OCI-LY3 (cell line): Measurements from ENCODE around the gene GRK1.

Experiments
- H2AFZ ChIP-seq: fragments of 200-600, 300-600 bp; shearing (Covaris generic); 2 replicates; pipeline ENCODE4 v1.6.0; 2014; ENCODE audit warnings: antibody characterized with exemption, low read depth, low read length
- H3K27ac ChIP-seq: fragments of 200-600, 300-600 bp; sonication (generic); 2 replicates; pipeline ENCODE4 v1.5.1; 2014; ENCODE audit warnings: mild to moderate bottlenecking, low read length, moderate library complexity, mixed read lengths
- H3K27me3 ChIP-seq: fragments of 200-600, 300-600 bp; sonication (generic); 2 replicates; pipeline ENCODE4 v1.6.1; 2014; ENCODE audit warnings: low read depth, low read length, mixed read lengths
- H3K36me3 ChIP-seq: fragments of 200-600, 300-600 bp; sonication (generic); replicated peaks from 2 replicates; pipeline ENCODE3; 2014; ENCODE audit warnings: low read depth, low read length, mixed read lengths
- H3K4me1 ChIP-seq: fragments of 300-600, 200-600 bp; sonication (generic); 2 replicates; pipeline ENCODE4 v1.6.1; 2014; ENCODE audit warnings: low read length, mixed read lengths
- H3K4me2 ChIP-seq: fragments of 200-600, 300-600 bp; sonication (generic); 2 replicates; pipeline ENCODE4 v1.6.1; 2014; ENCODE audit warnings: low read length, mixed read lengths
- H3K4me3 ChIP-seq: fragments of 300-600, 200-600 bp; sonication (generic); 2 replicates; pipeline ENCODE4 v1.5.1; 2014; ENCODE audit warnings: antibody characterized with exemption, mild to moderate bottlenecking, low read length, moderate library complexity
- H3K79me2 ChIP-seq: fragments of 300-600, 200-600 bp; shearing (Covaris generic); 2 replicates; pipeline ENCODE4 v1.6.1; 2014; ENCODE audit warnings: mild to moderate bottlenecking, low read length, mixed read lengths
- H3K9ac ChIP-seq: fragments of 300-600, 200-600 bp; shearing (Covaris generic); 2 replicates; pipeline ENCODE4 v1.6.0; 2014; ENCODE audit warnings: mild to moderate bottlenecking, low read length, moderate library complexity
- H3K9me3 ChIP-seq: fragments of 200-600, 300-600 bp; shearing (Covaris generic); 2 replicates; pipeline ENCODE4 v1.6.1; 2014; ENCODE audit warnings: low read length, mixed read lengths; ENCODE audit not compliant: insufficient read depth
- H4K20me1 ChIP-seq: fragments of 200-600, 300-600 bp; sonication (generic); 2 replicates; pipeline ENCODE4 v1.6.1; 2016; ENCODE audit warnings: low read length, mixed read lengths; ENCODE audit not compliant: insufficient read depth
- EZH2phosphoT487 ChIP-seq: fragments of 200-600 bp; shearing (Covaris generic); IDR thresholded peaks from 2 replicates; pipeline ENCODE4 v1.6.1; 2018; ENCODE audit warnings: antibody characterized with exemption, mixed run types, low read depth
- TF ChIP-seq, protein P1 (sequence below): fragments of 200-600, 300-600 bp; sonication (generic); IDR thresholded peaks from 2 replicates; pipeline ENCODE4 v1.5.1; 2014; ENCODE audit warnings: antibody characterized with exemption, low read length, low read depth

The GRK1 gene

DNA sequence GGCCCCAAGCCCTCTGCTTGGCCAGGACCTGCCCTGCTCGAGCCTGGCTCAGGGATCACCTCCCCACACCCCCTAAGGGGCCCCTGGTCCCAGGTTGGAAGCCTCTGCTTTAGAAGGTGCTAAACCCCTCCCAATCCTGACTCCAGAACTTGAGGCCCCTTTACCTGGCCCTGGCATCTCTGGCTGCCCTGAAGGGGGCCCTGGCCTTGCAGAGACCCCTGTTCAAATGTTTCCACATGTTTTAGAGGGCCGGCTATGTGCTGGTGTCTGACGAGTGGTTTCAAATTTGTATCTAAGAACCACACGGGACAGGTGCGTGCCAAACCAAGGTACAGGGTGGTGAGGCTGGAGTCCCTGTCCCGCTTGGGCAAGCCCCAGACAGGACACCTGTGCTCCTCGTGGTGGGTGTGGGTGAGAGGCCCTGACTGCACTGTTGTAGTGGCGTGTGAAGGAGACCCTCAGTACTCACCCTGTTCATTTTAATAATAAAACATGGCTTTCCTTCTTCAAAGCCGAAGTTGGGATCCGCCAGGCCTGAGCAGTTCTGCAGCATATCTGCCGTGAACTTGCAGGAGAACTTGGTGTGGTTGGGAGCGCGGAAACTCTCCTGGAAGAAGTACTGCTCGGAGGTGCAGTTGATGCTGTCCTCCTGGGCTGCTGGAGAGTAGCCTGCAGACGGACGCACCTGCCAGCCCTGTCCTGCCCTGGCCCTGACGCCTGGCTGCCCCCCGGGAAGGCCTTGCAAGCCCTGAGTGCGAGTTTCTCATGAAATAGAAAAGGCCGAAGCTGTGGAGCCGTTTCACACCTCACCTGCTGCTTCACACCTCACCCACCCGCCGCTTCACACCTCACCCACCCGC, 14.4 kb upstream of the GRK1 start:
- no peak overlapping the region for H3K4me2 ChIP-seq
- no peak overlapping the region for H2AFZ ChIP-seq
- no peak overlapping the region for H3K9ac ChIP-seq
- H3K36me3 ChIP-seq = peaks cover 11% of the 10 kb centered on the region
- H3K4me1 ChIP-seq = no peaks in the 10 kb centered on the region
- TF ChIP-seq, protein P1, sequence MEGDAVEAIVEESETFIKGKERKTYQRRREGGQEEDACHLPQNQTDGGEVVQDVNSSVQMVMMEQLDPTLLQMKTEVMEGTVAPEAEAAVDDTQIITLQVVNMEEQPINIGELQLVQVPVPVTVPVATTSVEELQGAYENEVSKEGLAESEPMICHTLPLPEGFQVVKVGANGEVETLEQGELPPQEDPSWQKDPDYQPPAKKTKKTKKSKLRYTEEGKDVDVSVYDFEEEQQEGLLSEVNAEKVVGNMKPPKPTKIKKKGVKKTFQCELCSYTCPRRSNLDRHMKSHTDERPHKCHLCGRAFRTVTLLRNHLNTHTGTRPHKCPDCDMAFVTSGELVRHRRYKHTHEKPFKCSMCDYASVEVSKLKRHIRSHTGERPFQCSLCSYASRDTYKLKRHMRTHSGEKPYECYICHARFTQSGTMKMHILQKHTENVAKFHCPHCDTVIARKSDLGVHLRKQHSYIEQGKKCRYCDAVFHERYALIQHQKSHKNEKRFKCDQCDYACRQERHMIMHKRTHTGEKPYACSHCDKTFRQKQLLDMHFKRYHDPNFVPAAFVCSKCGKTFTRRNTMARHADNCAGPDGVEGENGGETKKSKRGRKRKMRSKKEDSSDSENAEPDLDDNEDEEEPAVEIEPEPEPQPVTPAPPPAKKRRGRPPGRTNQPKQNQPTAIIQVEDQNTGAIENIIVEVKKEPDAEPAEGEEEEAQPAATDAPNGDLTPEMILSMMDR = no peak
- no peak for TF ChIP-seq EZH2phosphoT487
- no peak overlapping the region for H3K4me3 ChIP-seq
- no peaks in the 10 kb centered on the region for H3K9me3 ChIP-seq
- no peaks in the 10 kb centered on the region for H3K79me2 ChIP-seq
- H3K27me3 ChIP-seq = no peaks in the 10 kb centered on the region
- H3K27ac ChIP-seq = no peak overlapping the region
- H4K20me1 ChIP-seq = no peaks in the 10 kb centered on the region

GRCh38 chr13:113653264-113654174, 13.5 kb upstream of the GRK1 start:
- H2AFZ ChIP-seq = no peak overlapping the region
- H3K9me3 ChIP-seq = no peaks in the 10 kb centered on the region
- TF ChIP-seq, protein P1 = no peak
- TF ChIP-seq EZH2phosphoT487 = no peak
- no peak overlapping the region for H3K9ac ChIP-seq
- no peaks in the 10 kb centered on the region for H3K27me3 ChIP-seq
- no peaks in the 10 kb centered on the region for H3K4me1 ChIP-seq
- H3K36me3 ChIP-seq = peaks cover 7% of the 10 kb centered on the region
- H3K4me3 ChIP-seq = no peak overlapping the region
- no peak overlapping the region for H3K4me2 ChIP-seq
- no peak overlapping the region for H3K27ac ChIP-seq
- H4K20me1 ChIP-seq = no peaks in the 10 kb centered on the region
- no peaks in the 10 kb centered on the region for H3K79me2 ChIP-seq

- H3K4me3 ChIP-seq = no peak overlapping the region
- peaks cover 4% of the 10 kb centered on the region for H3K36me3 ChIP-seq
- H3K9ac ChIP-seq = no peak overlapping the region
- no peak overlapping the region for H2AFZ ChIP-seq
- no peaks in the 10 kb centered on the region for H3K9me3 ChIP-seq
- H3K27me3 ChIP-seq = no peaks in the 10 kb centered on the region
- no peaks in the 10 kb centered on the region for H3K4me1 ChIP-seq
- no peaks in the 10 kb centered on the region for H4K20me1 ChIP-seq
- H3K79me2 ChIP-seq = no peaks in the 10 kb centered on the region
- no peak overlapping the region for H3K27ac ChIP-seq
- TF ChIP-seq, protein P1 = no peak
- no peak for TF ChIP-seq EZH2phosphoT487
- no peak overlapping the region for H3K4me2 ChIP-seq
Measured at GRCh38 chr13:113654175-113654560, 12.9 kb upstream of the GRK1 start.
